ENCODE measurements around the gene DPYD.

The DPYD gene

DNA sequence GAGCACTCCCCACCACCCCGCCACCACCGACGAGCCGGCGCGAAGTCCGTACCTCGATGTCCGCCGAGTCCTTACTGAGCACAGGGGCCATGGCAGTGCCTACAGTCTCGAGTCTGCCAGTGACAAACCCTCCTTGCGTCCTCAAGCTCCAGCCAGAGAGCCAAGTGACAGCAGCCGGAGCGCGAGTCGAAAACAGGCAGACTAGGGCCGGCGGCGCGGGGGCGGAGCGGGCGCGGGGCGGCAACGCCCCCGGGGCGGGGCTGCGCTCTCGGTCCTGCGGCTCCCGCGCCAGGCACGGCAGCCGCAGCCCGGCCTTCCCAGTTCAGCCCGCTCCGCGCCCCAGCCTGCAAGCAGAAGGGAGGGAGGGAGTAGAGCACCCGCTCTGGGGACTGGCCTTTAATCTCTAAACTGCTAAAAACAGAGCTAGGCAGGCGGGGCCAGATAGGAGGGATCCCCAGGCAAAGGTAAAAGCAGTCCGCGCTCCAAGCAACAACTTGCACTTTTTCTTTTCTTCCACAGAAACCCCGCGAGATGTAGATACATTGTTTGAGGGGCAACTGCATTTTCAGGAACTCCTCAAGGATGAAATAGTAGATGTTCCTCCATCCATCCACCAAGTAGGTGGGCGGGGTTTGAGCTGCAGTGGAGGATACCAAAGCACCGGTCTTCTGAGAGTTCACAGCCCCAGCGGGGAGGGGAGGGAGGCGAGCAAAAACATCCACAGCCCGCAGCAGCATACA lies at the start of gene DPYD:
DPYD (minus strand) TSS at position 203 of the 740 bp plus-strand sequence; CDS start at position 91, 112 bp downstream.
- peak; percentile 70 for DNase-seq (ENCODE audit: low read depth)

GRCh38 chr1:97960470-97960869 lies 39.6 kb upstream of the DPYD start:
- no peak for DNase-seq (ENCODE audit: low read depth)

- DNase-seq (ENCODE audit: low read depth) = no peak
These were observed 26.9 kb upstream of the DPYD start for GRCh38 chr1:97947695-97948094.

- DNase-seq (ENCODE audit: low read depth) = no peak
These were observed 22.5 kb upstream of the DPYD start for GRCh38 chr1:97943354-97943753.

DNA sequence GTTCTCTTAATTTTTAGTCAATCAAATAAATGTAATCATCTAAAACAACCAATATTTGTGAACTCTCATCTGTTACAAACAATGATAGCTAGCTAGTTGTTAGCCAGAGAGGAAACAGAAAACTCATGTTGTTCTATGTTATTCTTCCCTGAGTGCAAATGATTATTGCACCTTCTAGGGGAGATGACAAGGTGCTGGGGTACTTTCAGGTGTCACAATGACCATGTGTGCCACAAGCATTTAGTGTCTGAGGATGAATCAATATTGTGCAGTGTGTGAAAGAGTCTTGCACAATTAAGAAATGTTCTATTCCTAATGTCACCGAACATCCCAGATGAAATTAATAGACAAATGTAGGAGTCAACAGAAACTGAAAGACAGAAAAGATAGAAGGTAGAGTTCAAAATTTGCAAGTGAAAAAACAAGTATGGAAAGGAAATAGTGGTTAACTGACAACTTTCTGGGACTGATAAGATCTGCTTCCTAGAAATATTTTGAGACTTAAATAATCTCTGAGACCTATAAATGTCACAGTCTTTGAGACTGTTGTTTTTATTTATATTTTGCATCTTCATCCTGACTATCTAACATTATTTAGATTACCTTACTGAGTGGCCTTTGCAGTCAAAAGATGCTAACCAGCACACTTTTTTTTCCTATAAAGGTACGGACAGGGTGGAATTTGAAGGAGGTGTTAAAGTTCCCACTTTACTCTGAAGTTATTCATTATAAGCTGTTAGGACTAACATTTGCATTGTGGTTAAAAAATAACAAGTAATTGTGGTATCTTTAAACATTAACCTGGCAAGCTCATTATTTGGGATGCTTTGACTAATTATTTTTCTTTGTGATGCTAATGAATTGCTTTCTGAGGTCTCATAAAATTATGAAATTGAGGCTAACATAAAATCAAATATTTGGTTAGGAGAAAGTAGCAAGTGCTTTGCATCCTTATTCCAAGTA lies 21.6 kb upstream of the DPYD start:
- no peak for DNase-seq (ENCODE audit: low read depth)

DNA sequence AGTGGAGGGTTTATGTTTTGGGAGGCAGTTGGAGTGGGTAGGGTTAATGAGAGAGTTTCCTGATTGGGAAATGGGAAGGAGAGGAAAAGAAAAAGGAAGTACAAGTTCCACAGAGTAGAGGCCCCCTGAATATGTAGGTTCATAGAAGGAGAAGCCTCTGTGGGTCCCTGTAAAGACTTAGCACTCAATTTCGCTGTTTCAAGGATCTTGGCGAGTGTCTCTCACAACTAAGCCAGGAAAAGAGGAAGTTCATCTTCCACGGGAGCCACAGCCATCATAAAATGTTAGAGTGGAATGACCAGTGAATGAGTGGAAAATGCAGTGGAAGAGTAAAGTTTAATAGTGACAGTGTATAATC lies 17.4 kb upstream of the DPYD start:
- no peak for DNase-seq (ENCODE audit: low read depth)

DNA sequence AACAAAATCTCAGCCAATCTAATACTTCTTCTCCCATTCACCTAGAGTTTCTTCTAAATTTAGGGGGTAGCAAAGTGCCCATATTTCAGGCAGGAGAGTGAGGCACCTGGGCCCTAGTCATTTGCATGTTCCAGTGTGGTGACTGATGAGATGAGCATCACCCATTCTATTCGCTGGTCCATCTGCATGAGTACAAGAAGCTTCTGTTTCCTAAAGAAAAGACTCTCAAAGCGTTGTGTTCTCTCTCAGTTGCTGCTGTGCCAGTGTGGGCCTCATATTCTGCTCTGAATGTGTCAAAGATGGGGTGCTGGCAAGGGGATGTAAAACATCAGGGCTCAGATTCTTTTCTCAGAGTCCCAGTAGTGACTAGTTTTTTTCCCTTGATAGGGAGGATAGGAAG lies 16.1 kb upstream of the DPYD start:
- DNase-seq (ENCODE audit: low read depth) = no peak

- no peak for DNase-seq (ENCODE audit: low read depth)
These were observed 13.7 kb upstream of the DPYD start for GRCh38 chr1:97934491-97934890.

GRCh38 chr1:97929874-97930851 lies 9.3 kb upstream of the DPYD start:
- no peak for DNase-seq (ENCODE audit: low read depth)

GRCh38 chr1:97926017-97926708 lies 5.3 kb upstream of the DPYD start:
- no peak for DNase-seq (ENCODE audit: low read depth)

- DNase-seq (ENCODE audit: low read depth) = no peak
These were observed 4.3 kb upstream of the DPYD start for GRCh38 chr1:97925151-97925550.

GRCh38 chr1:97923811-97924210 lies 3.0 kb upstream of the DPYD start:
- DNase-seq (ENCODE audit: low read depth) = no peak

GRCh38 chr1:97920276-97920831 lies 480 bp downstream of the DPYD start:
- DNase-seq (ENCODE audit: low read depth) = no peak

DNA sequence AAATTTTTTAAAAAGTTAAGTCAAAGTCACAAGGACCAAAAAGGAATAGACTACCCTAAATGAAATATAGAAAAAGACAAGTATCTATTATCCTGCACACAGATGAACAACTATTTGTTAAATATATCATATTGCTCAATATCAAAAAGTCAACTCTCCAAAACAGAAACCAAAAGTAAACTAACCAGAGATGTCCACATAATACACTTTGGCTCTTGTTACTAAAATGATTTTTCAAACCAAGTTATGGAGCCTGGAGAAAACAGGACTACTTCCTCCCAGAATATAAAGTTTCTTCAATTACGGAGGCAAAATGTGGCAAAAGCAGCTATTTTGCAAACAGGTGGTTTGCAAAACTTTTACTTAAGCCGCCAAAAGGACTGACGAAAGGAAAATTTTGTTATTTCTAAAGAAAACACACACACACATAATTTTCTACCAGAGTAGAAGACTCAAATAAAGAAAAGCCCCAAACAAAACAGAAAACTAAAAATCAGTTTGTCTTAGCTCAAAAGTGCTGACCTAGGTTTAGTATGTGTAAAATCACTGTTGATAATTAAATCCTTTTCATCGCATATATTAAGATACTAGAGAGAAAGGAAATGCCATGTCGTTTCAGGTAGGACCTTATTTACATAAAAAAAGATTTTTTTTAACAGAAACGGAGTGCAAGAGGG lies 1.1 kb downstream of the DPYD start:
- DNase-seq (ENCODE audit: low read depth) = no peak

- no peak for DNase-seq (ENCODE audit: low read depth)
These were observed 1.9 kb downstream of the DPYD start for GRCh38 chr1:97918961-97919360.

DNA sequence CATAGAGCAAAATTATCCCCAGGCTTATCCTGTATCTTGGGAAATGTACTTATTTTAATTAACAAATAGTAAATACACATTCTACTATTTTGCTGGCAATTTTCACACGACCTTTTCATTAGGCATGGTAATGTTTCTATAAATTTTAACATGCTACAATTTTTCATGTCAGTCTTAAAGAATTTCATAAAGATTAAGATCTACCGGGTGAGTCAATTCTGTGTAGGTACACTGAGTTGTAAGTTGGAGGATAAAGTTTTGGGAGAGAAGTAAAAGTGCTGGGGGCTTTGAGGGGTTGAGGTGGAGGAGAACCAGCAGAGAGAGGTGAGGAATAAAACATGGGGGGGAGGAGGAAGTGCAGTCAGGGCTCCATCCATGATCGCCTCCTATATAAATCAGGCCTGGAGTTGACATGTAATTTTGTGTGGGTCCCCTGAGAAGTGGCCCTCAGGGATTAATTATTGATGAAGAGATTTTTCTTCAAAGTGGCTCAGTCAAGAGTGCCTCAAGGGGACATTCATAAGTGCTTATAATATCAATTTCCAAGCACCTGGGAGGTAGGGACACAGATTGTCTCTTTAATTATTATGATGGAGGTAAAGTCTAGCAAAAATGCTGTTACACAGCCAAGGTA lies 7.2 kb downstream of the DPYD start:
- DNase-seq (ENCODE audit: low read depth) = no peak

DNA sequence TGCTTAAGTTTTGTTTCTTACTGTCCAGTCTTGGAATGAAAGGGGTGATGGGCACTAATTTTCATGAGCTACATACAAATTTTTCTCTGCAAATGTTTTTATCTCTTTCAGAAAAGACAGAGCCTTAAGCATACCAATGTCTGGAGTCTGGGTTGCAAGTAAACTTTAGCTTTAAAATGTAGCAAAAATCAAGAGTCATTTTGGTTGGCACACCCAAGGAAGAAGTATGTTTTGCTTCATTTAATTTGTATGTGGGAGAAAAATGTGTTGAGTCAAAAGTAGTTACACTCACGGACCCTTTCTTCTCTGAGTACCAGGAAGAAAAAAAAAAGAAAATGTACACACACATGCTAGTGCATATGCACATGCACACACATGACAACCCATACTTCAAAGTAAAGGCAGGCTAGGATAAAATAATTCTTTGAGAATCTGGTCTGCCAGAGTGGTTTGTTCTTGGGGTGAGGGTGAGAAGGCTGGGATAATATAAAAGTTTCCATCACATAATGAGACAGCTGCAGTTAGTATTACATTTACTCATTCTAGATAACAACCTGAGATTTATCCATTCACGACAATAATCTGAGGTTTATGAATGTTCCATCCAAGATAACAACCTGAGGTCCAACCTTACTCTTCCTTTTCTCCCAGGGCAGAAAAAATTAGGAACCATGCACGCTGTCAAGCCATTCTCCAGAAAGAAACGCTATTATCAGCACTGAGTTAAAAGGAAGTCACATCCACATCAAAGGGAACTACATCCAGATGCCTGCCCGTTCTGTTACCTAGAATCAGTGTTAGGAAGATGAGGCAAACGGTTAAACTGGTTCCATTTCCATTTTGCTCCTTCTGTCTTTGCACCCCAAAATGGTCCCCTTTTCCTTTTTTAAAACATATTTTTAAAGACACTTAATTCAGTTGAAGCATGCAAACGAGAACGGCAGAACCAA lies 9.3 kb downstream of the DPYD start:
- no peak for DNase-seq (ENCODE audit: low read depth)

DNA sequence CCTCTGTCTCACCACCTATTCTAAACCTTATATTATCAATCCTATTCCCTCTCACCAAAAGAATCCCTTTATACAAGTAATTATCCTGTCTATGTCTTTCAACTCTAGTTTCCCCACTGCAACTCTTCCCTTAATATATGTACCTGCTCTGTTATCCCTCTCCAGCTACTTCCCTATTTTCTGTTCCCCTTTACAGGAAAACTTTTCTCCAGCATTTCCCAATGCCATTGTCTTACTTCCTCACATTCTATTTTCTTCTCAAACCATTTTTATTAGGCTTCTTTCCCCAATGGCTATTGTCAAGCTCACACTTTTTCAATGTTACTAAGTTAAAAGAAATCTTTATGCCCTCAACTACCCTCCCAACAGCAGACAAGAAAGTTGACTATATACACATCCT lies 11.6 kb downstream of the DPYD start:
- no peak for DNase-seq (ENCODE audit: low read depth)

GRCh38 chr1:97907886-97908285 lies 12.9 kb downstream of the DPYD start:
- no peak for DNase-seq (ENCODE audit: low read depth)

Measured in activated T-cell treated with anti-CD3 and anti-CD28 coated beads for 1 hour (primary cell).